GM12872 (cell line): ENCODE results near the gene AFAP1L2.

Source experiments
- TF ChIP-seq, protein P1 (sequence below): IDR thresholded peaks from 3 replicates; pipeline ENCODE4 v1.5.1; 2011; ENCODE audit warnings: low read depth, mild to moderate bottlenecking, low read length, moderate library complexity; ENCODE audit not compliant: insufficient read depth

The AFAP1L2 gene

DNA sequence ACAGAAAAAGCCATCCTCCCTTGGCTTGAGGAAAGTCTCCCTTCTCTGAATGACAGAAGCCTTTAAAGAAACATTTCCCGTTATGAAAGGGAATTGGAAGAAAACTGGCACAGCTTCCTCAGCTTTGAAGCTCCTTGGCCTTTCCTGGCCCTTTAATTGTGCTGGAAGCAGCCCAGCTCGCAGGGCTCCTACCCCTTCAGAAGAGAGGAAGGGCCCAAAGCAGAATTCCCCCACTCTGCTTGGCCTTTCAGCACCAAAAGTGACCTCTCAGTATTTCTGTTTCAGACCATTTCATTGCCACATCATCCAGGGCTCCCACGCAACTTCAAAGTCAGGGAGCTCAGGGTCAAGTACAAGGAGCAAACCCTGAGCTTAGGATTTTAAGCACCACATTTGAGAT, 4.2 kb downstream of the AFAP1L2 start:
- TF ChIP-seq, protein P1, sequence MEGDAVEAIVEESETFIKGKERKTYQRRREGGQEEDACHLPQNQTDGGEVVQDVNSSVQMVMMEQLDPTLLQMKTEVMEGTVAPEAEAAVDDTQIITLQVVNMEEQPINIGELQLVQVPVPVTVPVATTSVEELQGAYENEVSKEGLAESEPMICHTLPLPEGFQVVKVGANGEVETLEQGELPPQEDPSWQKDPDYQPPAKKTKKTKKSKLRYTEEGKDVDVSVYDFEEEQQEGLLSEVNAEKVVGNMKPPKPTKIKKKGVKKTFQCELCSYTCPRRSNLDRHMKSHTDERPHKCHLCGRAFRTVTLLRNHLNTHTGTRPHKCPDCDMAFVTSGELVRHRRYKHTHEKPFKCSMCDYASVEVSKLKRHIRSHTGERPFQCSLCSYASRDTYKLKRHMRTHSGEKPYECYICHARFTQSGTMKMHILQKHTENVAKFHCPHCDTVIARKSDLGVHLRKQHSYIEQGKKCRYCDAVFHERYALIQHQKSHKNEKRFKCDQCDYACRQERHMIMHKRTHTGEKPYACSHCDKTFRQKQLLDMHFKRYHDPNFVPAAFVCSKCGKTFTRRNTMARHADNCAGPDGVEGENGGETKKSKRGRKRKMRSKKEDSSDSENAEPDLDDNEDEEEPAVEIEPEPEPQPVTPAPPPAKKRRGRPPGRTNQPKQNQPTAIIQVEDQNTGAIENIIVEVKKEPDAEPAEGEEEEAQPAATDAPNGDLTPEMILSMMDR, result no peak

DNA sequence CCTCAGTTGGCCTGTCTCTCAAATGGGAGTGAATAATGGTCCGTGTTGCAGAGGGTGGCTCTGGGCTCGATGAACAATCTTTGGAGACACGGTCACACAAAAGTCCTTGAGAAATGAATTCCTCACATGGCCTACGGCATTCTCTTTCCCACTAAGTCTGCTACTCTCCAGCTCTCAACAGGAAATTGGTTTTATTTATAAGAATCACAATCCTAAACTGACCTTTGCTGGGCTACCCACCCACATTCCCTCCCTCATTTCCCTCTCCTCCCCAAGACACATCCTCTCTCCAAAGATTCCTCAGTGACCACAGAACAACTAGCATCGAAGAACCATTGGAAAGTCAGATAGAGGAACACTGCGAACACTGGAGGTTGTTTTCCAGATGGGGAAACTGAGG, 4.7 kb downstream of the AFAP1L2 start:
- TF ChIP-seq, protein P1, result no peak

DNA sequence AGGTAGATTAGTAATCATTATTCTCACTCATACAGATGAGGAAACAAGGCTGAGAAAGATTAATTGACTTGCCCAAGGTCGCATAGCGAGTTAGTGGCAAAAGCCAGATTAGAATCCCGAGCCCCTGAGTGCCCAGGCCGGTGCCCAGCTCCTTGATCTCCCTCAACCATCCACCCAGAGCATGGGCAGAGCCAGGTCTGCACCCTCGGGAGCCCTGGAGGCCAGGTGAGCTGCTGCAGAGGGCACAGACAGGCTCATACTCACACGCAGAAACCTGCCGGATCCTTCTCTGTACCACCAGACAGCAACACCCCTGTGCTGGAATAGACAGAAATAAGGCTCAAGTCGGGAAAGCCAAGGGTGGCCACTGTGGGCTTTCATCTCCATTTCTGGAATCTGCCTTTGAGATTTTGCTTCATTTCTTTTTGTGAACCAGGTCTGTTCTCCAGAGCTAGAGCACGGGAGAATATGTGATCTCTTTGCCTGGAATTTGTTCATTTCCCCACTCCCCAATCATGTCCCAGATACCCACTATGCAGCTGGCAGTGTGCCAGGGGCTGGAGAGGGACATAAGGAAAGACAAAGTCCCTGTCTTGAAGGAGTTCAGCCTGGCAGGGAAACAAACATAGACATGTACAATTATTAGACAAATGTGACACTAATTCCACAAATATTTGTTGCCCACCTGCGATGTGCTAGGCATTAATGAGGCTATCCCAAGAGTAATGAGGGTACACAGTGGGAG, 5.5 kb downstream of the AFAP1L2 start:
- TF ChIP-seq, protein P1, result no peak

DNA sequence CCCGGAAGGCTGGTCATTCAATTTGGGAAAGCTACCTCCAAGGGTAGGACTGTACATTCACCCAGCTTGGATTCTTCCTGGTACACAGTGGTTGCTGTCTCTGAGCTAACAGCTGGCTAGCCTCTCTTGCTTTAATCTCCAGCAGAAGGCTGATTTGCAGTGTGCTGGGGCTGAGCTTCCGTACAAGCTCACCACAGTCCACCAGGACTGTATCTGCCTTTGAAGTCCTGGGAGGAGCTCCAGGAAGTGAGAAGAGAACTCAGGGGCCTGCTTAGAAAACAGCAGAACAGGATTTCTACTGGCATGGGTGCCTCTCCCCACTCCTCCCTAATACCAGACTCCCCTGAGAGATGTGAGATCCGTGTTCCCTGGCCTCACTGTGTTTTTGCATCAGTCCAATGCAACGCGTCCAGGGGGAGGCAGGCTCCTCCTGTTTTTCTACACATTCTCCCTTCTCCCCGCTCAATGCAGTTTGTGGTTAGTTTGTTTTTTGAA, 6.6 kb downstream of the AFAP1L2 start:
- TF ChIP-seq, protein P1, result no peak

DNA sequence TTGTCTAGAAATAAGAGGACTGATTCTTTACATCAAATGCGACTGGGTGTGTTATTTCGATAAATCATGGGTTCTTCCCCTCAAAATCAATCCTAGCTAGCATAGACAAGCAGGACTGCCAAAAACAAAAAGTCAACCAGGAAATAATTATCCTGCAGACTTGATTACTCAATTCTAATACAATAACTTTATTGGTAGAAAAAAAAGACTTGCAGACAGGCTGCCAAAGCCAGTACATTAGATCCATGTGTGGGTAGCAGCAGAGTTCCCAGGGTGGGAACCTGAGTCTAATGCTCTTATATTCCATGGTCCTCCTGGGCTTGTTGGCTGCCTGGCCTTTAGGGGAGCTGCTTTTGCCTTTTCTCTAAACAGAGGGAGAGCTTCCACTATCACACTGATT, 7.8 kb downstream of the AFAP1L2 start:
- TF ChIP-seq, protein P1, result no peak

DNA sequence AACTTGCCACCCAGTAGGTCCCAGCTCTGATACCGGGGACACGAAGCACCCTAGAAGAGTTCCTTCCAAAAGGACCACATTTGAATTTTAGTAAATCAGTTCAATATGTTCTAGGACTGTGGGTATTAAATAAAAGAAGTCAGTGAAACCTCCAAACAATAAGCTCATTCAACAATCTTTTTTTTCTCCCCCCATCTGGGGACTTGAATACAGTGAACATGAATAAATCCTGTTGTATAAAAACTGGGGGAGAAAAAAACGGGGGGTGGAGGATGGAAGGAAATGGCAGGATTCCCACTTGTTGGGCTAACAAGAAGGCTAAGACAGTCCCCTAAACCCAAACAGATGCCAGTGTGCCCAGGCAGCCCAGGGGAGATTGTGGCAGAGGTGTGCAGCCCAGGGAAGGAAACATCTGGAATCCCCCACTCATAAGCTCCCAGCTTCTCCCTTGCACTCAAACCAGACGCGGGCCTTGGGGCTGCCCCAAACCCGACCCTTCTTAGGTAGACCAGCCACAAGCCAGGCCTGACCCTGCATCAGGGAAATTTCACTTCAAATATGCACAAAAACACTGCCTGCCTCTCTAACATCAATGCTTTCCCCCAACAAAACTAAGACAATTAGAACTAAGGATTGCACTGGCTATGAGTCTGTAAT, 8.8 kb downstream of the AFAP1L2 start:
- TF ChIP-seq, protein P1, result no peak

DNA sequence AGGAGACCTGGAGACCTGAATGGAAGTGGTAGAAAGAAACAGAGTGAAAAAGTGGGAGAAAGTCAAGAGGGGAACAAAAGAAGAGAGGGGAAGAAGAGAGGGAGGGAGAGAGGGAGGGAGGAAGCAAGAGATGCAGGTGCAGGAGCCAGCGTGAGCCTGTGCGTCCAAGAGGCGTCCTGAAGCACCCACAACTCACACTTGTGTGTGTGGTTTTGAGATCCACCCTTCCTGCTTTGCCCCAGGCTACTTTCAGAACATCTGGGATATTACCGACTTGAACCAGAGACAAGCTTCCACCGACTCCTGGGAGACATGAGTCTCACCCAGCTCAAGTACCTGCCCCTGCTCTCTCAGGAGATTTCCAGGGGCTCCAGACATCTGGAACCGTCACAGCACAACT, 9.8 kb downstream of the AFAP1L2 start:
- TF ChIP-seq, protein P1, result no peak
